Stimulated activated CD8-positive, alpha-beta memory T cell treated with anti-CD3 and anti-CD28 coated beads, Interleukin-4, amount 100 ng/mL, for 4 hours (primary cell): Measurements from ENCODE around the gene DDR1.
"Not testable (repeated sequence)": the region's sequence is repeated elsewhere in the genome, so short reads cannot be mapped to it uniquely, and the experiment has no call there.

Experiments
- DNase-seq, 2 donors: peaks; one replicate each; pipeline ENCODE4 v3.0.0-alpha.2; 2020; ENCODE audit warnings: low read depth in 2 of 2, low spot score in 1 of 2

The DDR1 gene

DNA sequence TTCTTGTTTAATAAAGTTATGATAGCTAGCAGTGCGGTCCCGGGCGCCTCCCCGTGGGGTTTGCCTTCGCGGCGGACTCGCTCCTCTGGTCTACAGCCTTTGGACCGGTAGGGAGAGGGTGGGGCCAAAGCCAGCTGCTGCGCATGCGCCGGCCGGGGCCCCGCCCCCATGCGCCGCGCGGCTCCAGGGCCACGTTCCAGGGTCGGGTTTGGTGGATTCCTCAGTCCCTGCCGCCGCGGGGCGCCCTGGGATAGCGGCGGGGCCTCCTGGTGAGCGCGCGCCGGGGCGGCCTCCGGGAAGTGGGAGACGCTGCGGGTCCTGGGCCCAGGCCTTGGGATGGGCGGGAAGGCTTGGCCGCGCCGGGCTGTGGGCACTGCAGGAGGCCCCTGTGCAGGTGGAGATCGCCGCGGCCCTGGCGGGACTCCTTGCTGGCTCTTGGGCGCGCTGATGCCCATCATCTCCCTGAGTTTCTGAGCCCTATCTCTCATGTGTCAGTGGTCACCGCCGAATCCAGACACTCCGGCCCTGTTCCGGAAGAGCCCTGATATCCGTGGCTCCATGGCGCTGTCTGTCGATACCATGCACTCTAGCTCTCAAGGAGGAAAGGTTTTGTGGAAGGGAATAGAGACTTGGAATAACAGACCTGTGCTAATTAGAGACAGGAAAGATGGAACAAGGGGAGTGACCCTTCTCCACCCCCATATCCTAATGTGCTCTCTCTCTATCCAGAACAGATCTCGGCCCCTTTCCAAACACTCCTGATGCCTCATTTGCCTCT is 29.9 kb downstream of the DDR1 start, which contains the start of gene VARS2:
TSS of gene VARS2 (plus strand) at position 163 of the 778 bp plus-strand sequence. CDS start at position 762, 599 bp downstream.
- peak; percentile 59 to 73 for DNase-seq

- DNase-seq: no peak
Measured at GRCh38 chr6:30914854-30915590, 30.7 kb downstream of the DDR1 start.

DNA sequence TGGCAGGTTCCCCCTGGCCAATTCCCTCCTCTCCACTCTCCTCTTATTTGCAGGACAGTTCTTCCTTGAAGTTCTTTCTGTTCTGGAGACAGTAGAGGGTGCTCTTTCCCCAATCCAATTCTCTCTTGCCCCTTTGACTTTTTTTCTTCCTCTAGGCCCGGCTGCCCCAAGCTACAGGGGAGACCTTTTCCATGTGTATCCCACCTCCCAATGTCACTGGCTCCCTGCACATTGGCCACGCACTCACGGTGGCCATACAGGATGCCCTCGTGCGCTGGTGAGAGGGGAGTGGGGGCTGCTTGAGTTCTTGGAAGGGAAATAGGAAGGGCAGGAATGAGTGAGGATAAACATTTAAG is 31.2 kb downstream of the DDR1 start:
- DNase-seq: no peak

DNA sequence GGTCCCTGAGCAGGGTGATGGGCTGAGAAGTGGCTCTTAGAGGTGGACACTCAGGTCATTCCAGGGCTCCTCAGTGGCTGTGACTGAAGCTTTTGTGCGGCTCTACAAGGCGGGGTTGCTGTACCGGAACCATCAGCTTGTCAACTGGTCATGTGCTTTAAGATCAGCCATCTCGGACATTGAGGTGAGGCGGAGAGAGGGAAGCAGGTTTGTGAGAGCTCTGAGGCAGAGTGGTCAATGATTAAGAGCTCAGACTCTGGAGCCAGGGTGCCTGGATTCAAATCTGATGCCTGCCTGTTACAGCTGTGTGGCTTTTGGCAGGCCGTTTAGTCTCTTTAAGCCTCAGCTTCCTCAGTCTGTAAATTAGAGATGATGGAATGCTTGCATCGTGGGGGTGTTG is 32.7 kb downstream of the DDR1 start:
- no peak for DNase-seq

DNA sequence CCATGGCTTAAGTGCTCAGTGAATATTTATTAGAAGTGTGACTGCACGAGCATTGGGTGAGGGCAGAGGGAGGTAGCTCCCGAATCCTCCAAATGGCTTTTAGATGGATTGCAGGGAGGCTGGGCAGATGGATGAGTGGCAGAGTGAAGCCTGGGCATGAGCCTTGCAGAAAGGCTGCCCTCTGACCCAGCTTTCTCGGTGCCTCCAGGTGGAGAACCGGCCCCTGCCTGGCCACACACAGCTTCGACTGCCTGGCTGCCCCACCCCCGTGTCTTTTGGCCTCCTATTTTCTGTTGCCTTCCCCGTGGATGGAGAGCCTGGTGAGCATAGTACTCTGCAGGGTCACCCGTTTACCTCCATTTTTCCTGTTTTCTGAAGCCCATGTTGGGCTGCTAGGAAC is 33.2 kb downstream of the DDR1 start:
- DNase-seq: no peak

- no peak for DNase-seq
Measured at GRCh38 chr6:30918670-30919069, 34.4 kb downstream of the DDR1 start.

- DNase-seq: no peak
Measured at GRCh38 chr6:30922447-30922852, 38.1 kb downstream of the DDR1 start.

- not testable (repeated sequence) for DNase-seq
Measured at GRCh38 chr6:30924040-30924627, 39.8 kb downstream of the DDR1 start.

GRCh38 chr6:30926644-30927043 is 42.3 kb downstream of the DDR1 start:
- DNase-seq: no peak

DNA sequence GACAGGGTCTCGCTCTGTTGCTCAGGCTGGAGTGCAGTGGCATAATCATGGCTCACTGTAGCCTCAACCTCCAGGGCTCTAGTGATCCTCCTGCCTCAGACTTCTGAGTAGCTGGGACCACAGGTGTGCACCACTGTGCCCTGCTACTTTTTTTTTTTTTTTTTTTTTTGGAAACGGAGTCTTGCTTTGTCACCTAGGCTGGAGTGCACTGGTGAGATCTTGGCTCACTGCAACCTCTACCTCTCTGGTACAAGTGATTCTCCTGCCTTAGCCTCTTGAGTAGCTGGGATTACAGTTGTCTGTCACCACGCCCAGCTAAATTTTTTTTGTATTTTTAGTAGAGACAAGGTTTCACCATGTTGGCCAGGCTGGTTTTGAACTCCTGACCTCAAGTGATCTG is 42.8 kb downstream of the DDR1 start:
- not testable (repeated sequence) for DNase-seq

DNA sequence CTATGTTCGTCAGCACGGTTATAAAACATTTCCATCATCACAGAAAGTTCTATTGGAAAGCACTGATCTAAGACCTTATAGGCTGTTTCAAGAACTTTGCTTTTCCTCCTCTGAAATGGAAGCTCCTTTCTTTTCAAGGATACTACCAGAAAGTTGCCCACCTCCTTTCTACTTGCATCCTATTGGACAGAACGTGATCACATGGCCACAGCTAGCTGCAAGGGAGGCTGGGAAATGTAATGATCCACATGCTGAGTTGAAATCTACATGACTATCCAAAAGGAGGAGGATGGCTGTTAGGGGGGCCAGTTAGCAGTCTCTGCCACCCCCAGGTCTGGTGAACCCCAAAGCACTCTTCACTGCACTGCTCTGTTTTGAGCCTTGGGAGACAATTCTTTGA is 44.4 kb downstream of the DDR1 start:
- DNase-seq: no peak

- no peak for DNase-seq
Measured at GRCh38 chr6:30930506-30930905, 46.2 kb downstream of the DDR1 start.

GRCh38 chr6:30931272-30931671 is 47.0 kb downstream of the DDR1 start:
- no peak for DNase-seq

DNA sequence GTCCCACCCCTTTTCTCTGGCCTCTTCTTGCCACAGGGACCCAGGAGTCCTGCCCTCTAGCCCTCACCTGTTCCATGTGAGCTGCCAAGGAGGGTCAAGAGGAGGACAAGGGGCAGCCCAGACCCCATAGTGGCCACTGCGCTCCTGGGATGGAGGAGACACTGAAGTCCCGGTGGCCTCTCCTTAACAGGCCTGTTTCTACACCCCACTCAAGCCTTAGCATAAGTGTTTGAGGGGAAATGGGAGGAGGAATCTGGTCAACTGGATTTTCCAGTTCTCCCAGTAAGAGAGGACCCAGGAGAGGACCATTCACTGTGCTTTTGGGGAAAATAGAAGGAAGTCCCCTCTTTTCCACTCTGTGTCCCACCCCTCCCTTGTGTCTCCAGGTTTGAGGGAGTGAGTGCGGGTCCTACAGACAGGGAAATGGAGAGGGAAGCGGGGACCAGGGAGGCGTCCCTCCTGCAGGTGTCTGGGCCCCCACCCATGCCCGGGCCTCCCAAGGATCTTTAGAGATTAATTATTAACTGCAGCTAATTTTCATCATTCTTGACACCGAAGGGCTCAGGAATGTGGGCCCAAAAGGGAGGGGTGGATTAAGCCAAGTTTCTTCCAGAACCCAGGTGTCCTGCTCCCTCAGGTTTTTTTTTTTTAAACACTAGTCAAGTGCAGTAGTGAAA is 47.8 kb downstream of the DDR1 start, which contains the start of gene SFTA2:
TSS of gene SFTA2 (minus strand) at position 202 of the 677 bp plus-strand sequence. CDS start at position 128, 74 bp downstream.
- DNase-seq: no peak

GRCh38 chr6:30932665-30933365 is 48.5 kb downstream of the DDR1 start:
- no peak for DNase-seq

GRCh38 chr6:30935018-30935417 is 50.7 kb downstream of the DDR1 start:
- no peak for DNase-seq

GRCh38 chr6:30937265-30937664 is 52.9 kb downstream of the DDR1 start:
- DNase-seq: no peak

GRCh38 chr6:30938730-30939129 is 54.4 kb downstream of the DDR1 start:
- no peak for DNase-seq

GRCh38 chr6:30939473-30939872 is 55.2 kb downstream of the DDR1 start:
- no peak for DNase-seq

- DNase-seq: no peak
Measured at GRCh38 chr6:30940361-30940986, 56.2 kb downstream of the DDR1 start, which contains the start of gene MUCL3. Gene MUCL3, plus strand, starts transcription at chr6:30940973. Its CDS starts 27 bp downstream, at chr6:30941000.
